ENCODE results near the gene PTPRN2.

- no peak for TF ChIP-seq CTCF (conservative IDR thresholded peaks at IDR 0.05; ENCODE audit: low read depth, low read length)
- TF ChIP-seq EZH2 (IDR thresholded peaks at IDR 0.05; ENCODE audit: borderline replicate concordance, low read depth, low read length, poor library complexity, severe bottlenecking) = no peak
Measured at GRCh38 chr7:157928171-157928794, 659.3 kb downstream of the PTPRN2 start.

All from A673 (cell line).